HCT116 (cell line): ENCODE measurements around the gene DIPK1B. TPM values are rescaled to one million over a fixed set of nuclear protein-coding genes. Genes with fewer than 3 reads are reported as not detected.

ENCODE experiments used
- ATAC-seq: fragments of 200-7000 bp; cut with Tn5 transposase; 2 replicates; pipeline ENCODE4 v1.9.1; 2020; ENCODE audit warnings: mild to moderate bottlenecking, moderate library complexity
- BruUV-seq: library from RNA; stranded (reverse); fragments of 400-500 nt; replicated peaks from 2 replicates; lab custom pipeline; 2021; lab: Mats Ljungman, UMichigan
- CTCF ChIA-PET: fragments of 300-600 bp; sonication (Branson Sonifier 250); formaldehyde crosslinking; loops from one replicate; lab custom pipeline; 2021; ENCODE audit warnings: antibody characterized with exemption; lab: Charles Lee
- POLR2A ChIA-PET: fragments of 300-600, 350-600 bp; sonication (Branson Sonifier 250); formaldehyde crosslinking; loops from one replicate; lab custom pipeline; 2021; ENCODE audit warnings: antibody characterized with exemption; lab: Charles Lee
- RAD21 ChIA-PET, 2 experiments: fragments of 300-600 bp; sonication (Branson Sonifier 250); formaldehyde crosslinking; loops; one replicate each; lab custom pipeline; 2023; ENCODE audit warnings: low total read pairs in 2 of 2; ENCODE audit not compliant: uncharacterized antibody in 2 of 2, unreplicated experiment in 2 of 2, low non-redundant PET in 1 of 2; lab: Charles Lee
- DNase-seq: peaks from one replicate; pipeline ENCODE4 v3.0.0-alpha.2; 2010; ENCODE audit warnings: low read depth, low spot score
- H2AFZ ChIP-seq: fragments of 200-600 bp; shearing (Covaris generic), sonication (generic); 2 replicates; pipeline ENCODE4 v1.6.1; 2017; ENCODE audit warnings: low read depth, mixed run types, mixed read lengths, antibody characterized with exemption, low read length; ENCODE audit not compliant: poor library complexity, severe bottlenecking
- H3K27ac ChIP-seq: 2 replicates; pipeline ENCODE4 v1.5.1; 2012; ENCODE audit warnings: low read depth, low read length
- H3K27me3 ChIP-seq: fragments of 200-600 bp; sonication (generic); 2 replicates; pipeline ENCODE4 v1.6.1; 2016; ENCODE audit warnings: mixed run types, low read length, mixed read lengths; ENCODE audit not compliant: insufficient read depth
- H3K36me3 ChIP-seq, 2 experiments: fragments of 200-500 bp in 1 of 2; fragments of 200-600 bp in 1 of 2; sonication (Bioruptor generic) in 1 of 2; sonication (generic) in 1 of 2; 2 replicates each; pipeline versions ENCODE4 v1.5.1 to v1.6.1; 2014 to 2016; ENCODE audit warnings: low read length in 2 of 2, inconsistent platforms in 1 of 2, mixed read lengths in 1 of 2, mixed run types in 1 of 2; ENCODE audit not compliant: insufficient read depth in 2 of 2, control insufficient read depth in 1 of 2
- H3K4me1 ChIP-seq, 2 experiments: fragments of 200-600 bp in 1 of 2; sonication (generic) in 1 of 2; 2 replicates each; pipeline versions ENCODE4 v1.5.1 to v1.6.1; 2012 to 2017; ENCODE audit warnings: low read length in 2 of 2, inconsistent platforms in 1 of 2, mild to moderate bottlenecking in 1 of 2, mixed read lengths in 1 of 2, mixed run types in 1 of 2, moderate library complexity in 1 of 2; ENCODE audit not compliant: insufficient read depth in 2 of 2, control insufficient read depth in 1 of 2
- H3K4me2 ChIP-seq: fragments of 200-600 bp; sonication (generic); 2 replicates; pipeline ENCODE4 v1.6.1; 2017; ENCODE audit warnings: mixed run types, low read length, mixed read lengths
- H3K4me3 ChIP-seq, 2 experiments: fragments of 200-600 bp in 1 of 2; sonication (generic) in 1 of 2; replicated peaks in 1 of 2; 2 replicates each; pipeline ENCODE4 v1.5.1; 2011 to 2016; ENCODE audit warnings: low read length in 2 of 2, control low read depth in 1 of 2, low read depth in 1 of 2, mild to moderate bottlenecking in 1 of 2, mixed read lengths in 1 of 2, mixed run types in 1 of 2
- H3K79me2 ChIP-seq: fragments of 200-600 bp; sonication (generic); 2 replicates; pipeline ENCODE4 v1.6.1; 2017; ENCODE audit warnings: mild to moderate bottlenecking, mixed run types, low read length, moderate library complexity, mixed read lengths; ENCODE audit not compliant: insufficient read depth
- H3K9ac ChIP-seq: fragments of 200-600 bp; sonication (generic); 2 replicates; pipeline ENCODE4 v1.6.1; 2016; ENCODE audit warnings: low read length, mixed read lengths
- H3K9me2 ChIP-seq: fragments of 200-600 bp; sonication (generic), shearing (Covaris generic); 2 replicates; pipeline ENCODE4 v1.6.1; 2017; ENCODE audit warnings: mixed run types, mild to moderate bottlenecking, moderate library complexity; ENCODE audit not compliant: insufficient read depth
- H3K9me3 ChIP-seq, 2 experiments: fragments of 200-500 bp in 1 of 2; fragments of 200-600 bp in 1 of 2; sonication (Bioruptor generic) in 1 of 2; sonication (generic) in 1 of 2; 2 replicates each; pipeline ENCODE4 v1.6.1; 2014 to 2017; ENCODE audit warnings: low read length in 2 of 2, mixed read lengths in 2 of 2, inconsistent platforms in 1 of 2, low read depth in 1 of 2, mild to moderate bottlenecking in 1 of 2, mixed run types in 1 of 2, moderate library complexity in 1 of 2; ENCODE audit not compliant: control insufficient read depth in 1 of 2, insufficient read depth in 1 of 2
- H4K20me1 ChIP-seq: fragments of 200-600 bp; sonication (generic), shearing (Covaris generic); 2 replicates; pipeline ENCODE4 v1.6.1; 2017; ENCODE audit warnings: mixed run types, mild to moderate bottlenecking, moderate library complexity; ENCODE audit not compliant: insufficient read depth
- CEBPB ChIP-seq: IDR thresholded peaks from 2 replicates; pipeline ENCODE4 v1.6.1; 2012; ENCODE audit warnings: low read depth
- EGR1 ChIP-seq: IDR thresholded peaks from 2 replicates; pipeline ENCODE4 v1.6.1; 2012; ENCODE audit warnings: low read depth
- ELF1 ChIP-seq: IDR thresholded peaks from 2 replicates; pipeline ENCODE4 v1.6.1; 2012; ENCODE audit warnings: low read depth, borderline replicate concordance
- EZH2 ChIP-seq: fragments of 200-600 bp; sonication (generic); IDR thresholded peaks from 2 replicates; pipeline ENCODE4 v1.6.1; 2017; ENCODE audit warnings: antibody characterized with exemption, mixed run types
- EZH2phosphoT487 ChIP-seq: fragments of 200-600 bp; IDR thresholded peaks from 2 replicates; pipeline ENCODE4 v1.6.1; 2018; ENCODE audit warnings: antibody characterized with exemption, borderline replicate concordance
- JUND ChIP-seq: IDR thresholded peaks from 2 replicates; pipeline ENCODE4 v1.6.1; 2012
- POLR2A ChIP-seq: IDR thresholded peaks from 2 replicates; pipeline ENCODE4 v1.7.0; 2011; ENCODE audit warnings: borderline replicate concordance; ENCODE audit not compliant: insufficient read depth, insufficient read length; ENCODE audit errors: extremely low read depth
- POLR2AphosphoS5 ChIP-seq: IDR thresholded peaks from 2 replicates; pipeline ENCODE4 v1.6.1; 2011; ENCODE audit warnings: mild to moderate bottlenecking, low read depth, low read length, moderate library complexity
- TCF7L2 ChIP-seq: IDR thresholded peaks from 2 replicates; pipeline ENCODE4 v1.7.0; 2011; ENCODE audit warnings: borderline replicate concordance, inconsistent platforms; ENCODE audit not compliant: insufficient read depth, insufficient read length; ENCODE audit errors: extremely low read depth
- YY1 ChIP-seq: IDR thresholded peaks from 2 replicates; pipeline ENCODE4 v1.6.1; 2011; ENCODE audit warnings: low read length, low read depth, moderate library complexity, mild to moderate bottlenecking; ENCODE audit not compliant: insufficient replicate concordance; ENCODE audit errors: extremely low read depth
- intact Hi-C: fragments of 100-400 bp; cut with micrococcal nuclease; formaldehyde crosslinking; loops from 2 replicates; pipeline ENCODE4 v1.10.0; 2022
- total RNA-seq: library from RNA; stranded (reverse); gene quantifications from one replicate; pipeline ENCODE4 v1.2.1, GENCODE V29; 2021; ENCODE audit not compliant: unreplicated experiment
- TF ChIP-seq, protein P1 (sequence below), 3 experiments: fragments of 200-600 bp in 1 of 3; sonication (generic) in 1 of 3; IDR thresholded peaks in 2 of 3; conservative IDR thresholded peaks in 1 of 3; 2 replicates each; pipeline ENCODE4 v1.5.1; 2012 to 2017; ENCODE audit warnings: low read depth in 2 of 3, low read length in 2 of 3, antibody characterized with exemption in 1 of 3, borderline replicate concordance in 1 of 3, control low read depth in 1 of 3, mild to moderate bottlenecking in 1 of 3, mixed read lengths in 1 of 3, mixed run types in 1 of 3, moderate library complexity in 1 of 3; ENCODE audit not compliant: insufficient read depth in 1 of 3

DIPK1B gene
- total RNA-seq, 1 experiment from 2014 or later = 15.6 TPM

- POLR2A ChIA-PET = no interaction called here
- no TSS peak for BruUV-seq
- Histone ChIP-seq H3K36me3 (no peaks in the 10 kb centered on the region), H3K9me3 (no peaks in the 10 kb centered on the region), H3K9ac (no peak within 1 kb of the TSS), H3K4me2 (no peak within 1 kb of the TSS)
- DNase-seq = no peak
- no peak for TF ChIP-seq CEBPB
- TF ChIP-seq JUND = no peak
- no peak for TF ChIP-seq TCF7L2
- TF ChIP-seq, protein P1, sequence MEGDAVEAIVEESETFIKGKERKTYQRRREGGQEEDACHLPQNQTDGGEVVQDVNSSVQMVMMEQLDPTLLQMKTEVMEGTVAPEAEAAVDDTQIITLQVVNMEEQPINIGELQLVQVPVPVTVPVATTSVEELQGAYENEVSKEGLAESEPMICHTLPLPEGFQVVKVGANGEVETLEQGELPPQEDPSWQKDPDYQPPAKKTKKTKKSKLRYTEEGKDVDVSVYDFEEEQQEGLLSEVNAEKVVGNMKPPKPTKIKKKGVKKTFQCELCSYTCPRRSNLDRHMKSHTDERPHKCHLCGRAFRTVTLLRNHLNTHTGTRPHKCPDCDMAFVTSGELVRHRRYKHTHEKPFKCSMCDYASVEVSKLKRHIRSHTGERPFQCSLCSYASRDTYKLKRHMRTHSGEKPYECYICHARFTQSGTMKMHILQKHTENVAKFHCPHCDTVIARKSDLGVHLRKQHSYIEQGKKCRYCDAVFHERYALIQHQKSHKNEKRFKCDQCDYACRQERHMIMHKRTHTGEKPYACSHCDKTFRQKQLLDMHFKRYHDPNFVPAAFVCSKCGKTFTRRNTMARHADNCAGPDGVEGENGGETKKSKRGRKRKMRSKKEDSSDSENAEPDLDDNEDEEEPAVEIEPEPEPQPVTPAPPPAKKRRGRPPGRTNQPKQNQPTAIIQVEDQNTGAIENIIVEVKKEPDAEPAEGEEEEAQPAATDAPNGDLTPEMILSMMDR (IDR thresholded peaks at IDR 0.05 in 2 of 3, conservative IDR thresholded peaks at IDR 0.05 in 1 of 3; ENCODE audit: borderline replicate concordance in 1 of 3, insufficient read depth in 1 of 3, low read depth in 2 of 3, low read length in 2 of 3) = no peak
- TF ChIP-seq, all 23 proteins: peak for 0
- no peak for ATAC-seq
- CTCF ChIA-PET = no interaction called here
- Histone ChIP-seq H3K27ac (no peak within 1 kb of the TSS; the same call in 1 of the 2 replicates), H3K4me1 (peaks cover 13 to 30% of the 10 kb centered on the region in 2 experiments; a peak in 3 of 4 replicates), H3K27me3 (no peaks in the 10 kb centered on the region), H2AFZ (no peak within 1 kb of the TSS), H3K9me2 (no peaks in the 10 kb centered on the region), H3K4me3 (no peak within 1 kb of the TSS), H3K79me2 (no peaks in the 10 kb centered on the region), H4K20me1 (no peaks in the 10 kb centered on the region)
- RAD21 ChIA-PET = no interaction called here
- intact Hi-C loops = no loop called here
Observed at GRCh38 chr9:136764301-136764891, 52.0 kb downstream of the DIPK1B start, which contains the start of gene LCN15. Gene LCN15 (minus strand): TSS chr9:136764518. CDS start chr9:136764488, 30 bp downstream.

DNA sequence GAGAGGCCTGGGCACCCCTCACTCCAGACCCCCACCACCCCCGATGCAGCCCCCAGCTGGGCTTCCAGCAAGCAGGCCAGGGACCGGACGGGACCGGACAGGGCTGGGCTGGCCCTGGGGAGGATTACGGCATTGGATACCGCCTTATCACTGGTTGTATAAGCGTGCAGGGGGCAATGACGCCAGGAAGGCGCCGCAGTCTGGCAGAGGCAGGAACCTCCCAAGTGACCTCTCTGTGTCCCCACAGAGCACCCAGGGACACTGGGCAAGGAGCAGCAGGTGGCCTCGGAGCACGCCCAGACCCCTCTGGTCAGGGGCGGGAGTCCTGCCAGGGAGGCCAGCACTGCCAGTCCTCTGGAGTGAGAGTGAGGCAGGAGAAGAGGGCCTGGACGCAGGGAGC is 52.7 kb downstream of the DIPK1B start:
- Histone ChIP-seq H3K27ac (no peak overlapping the region), H2AFZ (no peak overlapping the region), H3K4me2 (no peak overlapping the region), H4K20me1 (no peaks in the 10 kb centered on the region), H3K4me3 (no peak overlapping the region), H3K36me3 (no peaks in the 10 kb centered on the region), H3K4me1 (peaks cover 13 to 33% of the 10 kb centered on the region in 2 experiments; a peak in 3 of 4 replicates), H3K9ac (no peak overlapping the region), H3K9me2 (no peaks in the 10 kb centered on the region), H3K79me2 (no peaks in the 10 kb centered on the region), H3K27me3 (no peaks in the 10 kb centered on the region), H3K9me3 (no peaks in the 10 kb centered on the region)
- no peak for ATAC-seq
- CTCF ChIA-PET = no interaction called here
- intact Hi-C loops = no loop called here
- no peak for DNase-seq
- TF ChIP-seq POLR2AphosphoS5 (no peak), YY1 (no peak), EZH2 (no peak), CEBPB (no peak), JUND (no peak), POLR2A (no peak), EGR1 (no peak), ELF1 (no peak), EZH2phosphoT487 (no peak)
- TF ChIP-seq, protein P1 (IDR thresholded peaks at IDR 0.05 in 2 of 3, conservative IDR thresholded peaks at IDR 0.05 in 1 of 3; ENCODE audit: borderline replicate concordance in 1 of 3, insufficient read depth in 1 of 3, low read depth in 2 of 3, low read length in 2 of 3) = no peak
- POLR2A ChIA-PET = no interaction called here
- RAD21 ChIA-PET = no interaction called here
- no TSS peak for BruUV-seq
